IMR-90 (cell line): Measurements from ENCODE around the gene ABHD17C. TPM values are rescaled to one million over a fixed set of nuclear protein-coding genes. Genes with fewer than 3 reads are reported as not detected.

ENCODE experiments used
- ATAC-seq: fragments of 200-7000 bp; cut with Tn5 transposase; 2 replicates; pipeline ENCODE4 v1.9.1; 2020; ENCODE audit warnings: low read depth, mild to moderate bottlenecking, moderate library complexity
- BruUV-seq: library from RNA; stranded (reverse); fragments of 400-500 nt; replicated peaks from 2 replicates; lab custom pipeline; 2021; lab: Mats Ljungman, UMichigan
- CTCF ChIA-PET: fragments of 300-600 bp; formaldehyde crosslinking; extraction: SDS; loops from one replicate; lab custom pipeline; 2021; ENCODE audit warnings: antibody characterized with exemption; lab: Yijun Ruan, JAX
- POLR2A ChIA-PET: fragments of 300-600 bp; sonication (Branson Sonifier 250); formaldehyde crosslinking; loops from one replicate; lab custom pipeline; 2022; ENCODE audit warnings: antibody characterized with exemption; ENCODE audit not compliant: unreplicated experiment; lab: Charles Lee
- DNase-seq: peaks from one replicate; pipeline ENCODE4 v3.0.0; 2013
- H2AFZ ChIP-seq: replicated peaks from 2 replicates; pipeline ENCODE3; 2013; ENCODE audit warnings: low read length, mild to moderate bottlenecking; ENCODE audit not compliant: poor library complexity
- H2AK5ac ChIP-seq: 2 replicates; pipeline ENCODE4 v1.6.1; 2013; ENCODE audit warnings: low read depth, low read length, inconsistent platforms
- H2AK9ac ChIP-seq: replicated peaks from 2 replicates; pipeline ENCODE3; 2013; ENCODE audit warnings: mild to moderate bottlenecking, low read depth, low read length, moderate library complexity; ENCODE audit not compliant: poor library complexity
- H2BK120ac ChIP-seq: 2 replicates; pipeline ENCODE4 v1.6.1; 2013; ENCODE audit warnings: low read depth, low read length, inconsistent platforms
- H2BK15ac ChIP-seq: 3 replicates; pipeline ENCODE4 v1.6.1; 2013; ENCODE audit warnings: low read depth, low read length, inconsistent platforms
- H2BK20ac ChIP-seq: 2 replicates; pipeline ENCODE4 v1.6.1; 2013; ENCODE audit warnings: low read depth, mild to moderate bottlenecking, inconsistent platforms, low read length, moderate library complexity
- H2BK5ac ChIP-seq: 2 replicates; pipeline ENCODE4 v1.6.1; 2013; ENCODE audit warnings: mild to moderate bottlenecking, low read depth, low read length, inconsistent platforms; ENCODE audit not compliant: poor library complexity, severe bottlenecking
- H3K14ac ChIP-seq: replicated peaks from 2 replicates; pipeline ENCODE4 v1.6.1; 2013; ENCODE audit warnings: low read depth, low read length, inconsistent platforms
- H3K18ac ChIP-seq: 2 replicates; pipeline ENCODE4 v1.6.1; 2013; ENCODE audit warnings: low read depth, low read length, control low read depth
- H3K23ac ChIP-seq: 2 replicates; pipeline ENCODE4 v1.6.1; 2013; ENCODE audit warnings: low read depth, low read length, inconsistent platforms
- H3K27ac ChIP-seq: 2 replicates; pipeline ENCODE4 v1.5.1; 2013; ENCODE audit warnings: mild to moderate bottlenecking, control low read depth, low read length; ENCODE audit not compliant: insufficient read depth
- H3K27me3 ChIP-seq: 2 replicates; pipeline ENCODE4 v1.6.1; 2013; ENCODE audit warnings: low read length; ENCODE audit not compliant: control insufficient read depth, insufficient read depth
- H3K36me3 ChIP-seq: 2 replicates; pipeline ENCODE4 v1.6.1; 2013; ENCODE audit warnings: low read length, mixed read lengths; ENCODE audit not compliant: control insufficient read depth, insufficient read depth
- H3K4ac ChIP-seq: 2 replicates; pipeline ENCODE4 v1.6.1; 2013; ENCODE audit warnings: low read depth, low read length, inconsistent platforms
- H3K4me1 ChIP-seq: 2 replicates; pipeline ENCODE4 v1.6.1; 2013; ENCODE audit warnings: low read length, mixed read lengths; ENCODE audit not compliant: control insufficient read depth, insufficient read depth
- H3K4me2 ChIP-seq: 2 replicates; pipeline ENCODE4 v1.6.1; 2013; ENCODE audit warnings: low read depth, mild to moderate bottlenecking, control low read depth, low read length, moderate library complexity
- H3K4me3 ChIP-seq: 2 replicates; pipeline ENCODE4 v1.5.1; 2013; ENCODE audit warnings: low read depth, mild to moderate bottlenecking, control low read depth, low read length, moderate library complexity; ENCODE audit not compliant: insufficient read depth
- H3K56ac ChIP-seq: 2 replicates; pipeline ENCODE4 v1.6.1; 2013; ENCODE audit warnings: low read length, inconsistent platforms; ENCODE audit not compliant: insufficient read depth; ENCODE audit errors: extremely low read depth
- H3K79me1 ChIP-seq, 2 experiments: 2 replicates each; pipeline ENCODE4 v1.6.1; 2013; ENCODE audit warnings: low read length in 2 of 2, inconsistent platforms in 1 of 2, low read depth in 1 of 2
- H3K9ac ChIP-seq: 2 replicates; pipeline ENCODE4 v1.6.1; 2013; ENCODE audit warnings: low read depth, low read length, control low read depth
- H3K9me1 ChIP-seq: 2 replicates; pipeline ENCODE4 v1.6.1; 2013; ENCODE audit warnings: low read length, inconsistent platforms; ENCODE audit not compliant: insufficient read depth
- H3K9me3 ChIP-seq: 2 replicates; pipeline ENCODE4 v1.6.1; 2013; ENCODE audit warnings: low read length; ENCODE audit not compliant: control insufficient read depth, insufficient read depth
- H4K20me1 ChIP-seq: 2 replicates; pipeline ENCODE4 v1.6.1; 2013; ENCODE audit warnings: low read length, inconsistent platforms; ENCODE audit not compliant: insufficient read depth
- H4K5ac ChIP-seq: 2 replicates; pipeline ENCODE4 v1.6.1; 2013; ENCODE audit warnings: mild to moderate bottlenecking, low read depth, low read length, control low read depth
- H4K8ac ChIP-seq, 2 experiments: 2 replicates each; pipeline ENCODE4 v1.6.1; 2013; ENCODE audit warnings: low read depth in 2 of 2, low read length in 2 of 2, control low read depth in 1 of 2, inconsistent platforms in 1 of 2
- H4K91ac ChIP-seq: 2 replicates; pipeline ENCODE4 v1.6.1; 2013; ENCODE audit warnings: low read depth, low read length, inconsistent platforms; ENCODE audit not compliant: insufficient read depth
- CEBPB ChIP-seq: IDR thresholded peaks from 2 replicates; pipeline ENCODE4 v1.6.1; 2012; ENCODE audit warnings: low read depth, low read length, improper control_type of control experiment
- CTCF ChIP-seq: conservative IDR thresholded peaks from 2 replicates; pipeline ENCODE4 v1.5.1; 2012; ENCODE audit warnings: mild to moderate bottlenecking, low read depth, low read length, improper control_type of control experiment
- MAFK ChIP-seq: IDR thresholded peaks from 2 replicates; pipeline ENCODE4 v1.6.1; 2012; ENCODE audit warnings: low read depth, low read length, improper control_type of control experiment
- NFE2L2 ChIP-seq: fragments of 150-350 bp; IDR thresholded peaks from 2 replicates; pipeline ENCODE4 v1.6.1; 2016; ENCODE audit warnings: low read depth, mild to moderate bottlenecking, low read length
- RCOR1 ChIP-seq: IDR thresholded peaks from 2 replicates; pipeline ENCODE4 v1.6.1; 2012; ENCODE audit warnings: mild to moderate bottlenecking, low read length, improper control_type of control experiment; ENCODE audit not compliant: insufficient replicate concordance
- RFX5 ChIP-seq: IDR thresholded peaks from 2 replicates; pipeline ENCODE4 v1.8.0; 2012; ENCODE audit warnings: low read depth, mild to moderate bottlenecking, low read length, moderate library complexity
- whole genome bisulfite sequencing, 2 experiments: methylation state at CpG; one replicate each; pipeline versions ENCODE4 v1.1.5 to v1.1.7; 2013; ENCODE audit warnings: missing lambda C conversion rate in 2 of 2; ENCODE audit not compliant: insufficient read length in 1 of 2; ENCODE audit errors: extremely low coverage in 2 of 2; 5-methylcytosine and 5-hydroxymethylcytosine counted together
- dilution Hi-C: fragments of 300-500 bp; cut with HindIII; formaldehyde crosslinking; loops from one replicate; pipeline ENCODE4 v1.14.3; 2018; ENCODE audit warnings: low sequenced_read_pairs; ENCODE audit not compliant: unreplicated experiment
- in situ Hi-C: fragments of 300-500 bp; cut with MboI; formaldehyde crosslinking; loops from 3 replicates; pipeline ENCODE4 v1.14.3; 2019; ENCODE audit warnings: low sequenced_read_pairs, inconsistent platforms, mixed read lengths
- intact Hi-C: fragments of 100-400 bp; cut with micrococcal nuclease; formaldehyde crosslinking; loops from 2 replicates; pipeline ENCODE4 v1.10.0; 2022
- polyA plus RNA-seq, 3 experiments: library from polyadenylated mRNA; depleted of rRNA; stranded (reverse); fragments of >200 nt; gene quantifications; 2 replicates each; pipeline ENCODE4 v1.2.3, GENCODE V29; 2012; ENCODE audit warnings: low replicate concordance in 1 of 3
- total RNA-seq: library from RNA; depleted of rRNA; stranded (reverse); fragments of >200 nt; gene quantifications from 2 replicates; pipeline ENCODE4 v1.2.3, GENCODE V29; 2012

ABHD17C gene
- total and polyA plus RNA-seq, 2 of the 4 experiments (the other 2 are of a cell fraction): 5.4 to 10.3 TPM

- dilution Hi-C loops: no loop called here
- ATAC-seq: no peak
Observed at GRCh38 chr15:80766275-80766674, 71.2 kb downstream of the ABHD17C start.

More at GRCh38 chr15:80766275-80766674, 71.2 kb downstream of the ABHD17C start:
- Histone ChIP-seq H3K4me3 (no peak overlapping the region), H2BK5ac (no peak overlapping the region), H3K9ac (no peak overlapping the region), H2BK20ac (no peak overlapping the region), H3K56ac (no peak overlapping the region), H2AK9ac (no peak overlapping the region), H3K9me1 (no peaks in the 10 kb centered on the region), H4K20me1 (no peaks in the 10 kb centered on the region), H2AK5ac (no peak overlapping the region), H4K5ac (no peak overlapping the region), H3K18ac (no peak overlapping the region), H4K91ac (no peak overlapping the region), H3K14ac (no peak overlapping the region), H4K8ac (no peak overlapping the region), H2AFZ (no peak overlapping the region), H3K36me3 (no peaks in the 10 kb centered on the region), H2BK120ac (no peak overlapping the region), H2BK15ac (no peak overlapping the region; the same call in 2 of the 3 replicates), H3K4me1 (no peaks in the 10 kb centered on the region), H3K4ac (no peak overlapping the region), H3K23ac (no peak overlapping the region), H3K27me3 (no peaks in the 10 kb centered on the region), H3K9me3 (no peaks in the 10 kb centered on the region), H3K4me2 (no peak overlapping the region), H3K79me1 (no peaks in the 10 kb centered on the region), H3K27ac (no peak overlapping the region)
- BruUV-seq: no TSS peak
- POLR2A ChIA-PET: no interaction called here
- TF ChIP-seq MAFK (no peak), NFE2L2 (peak; percentile 59), RCOR1 (no peak), CTCF (no peak), RFX5 (no peak), CEBPB (no peak)
- CTCF ChIA-PET: interaction anchor here (1.1 to 2.0 kb wide), 2 partner anchors 10 to 310 kb away, joined by 4 to 5 read pairs; no protein-coding TSS in a partner anchor
- intact Hi-C loops (no loop called here), in situ Hi-C loops (no loop called here)
- DNase-seq: no peak
- 100% methylated on average over 2 of the region's 3 CpGs; no CpG with 5 or more reads in 1 of the 2 experiments for WGBS, 2 experiments
